Measurements from ENCODE around the gene FUS. TPM values are rescaled to one million over a fixed set of nuclear protein-coding genes. Genes with fewer than 3 reads are reported as not detected.

The FUS gene
- total RNA-seq, 1 experiment from 2014 or later, result 522 TPM

GRCh38 chr16:31201582-31202413 is 21.9 kb downstream of the FUS start:
- Histone ChIP-seq H3K27me3 (ENCODE audit: insufficient read depth, low read length) (no peaks in the 10 kb centered on the region), H3K27ac (ENCODE audit: low read depth, low read length) (no peak overlapping the region), H2AFZ (ENCODE audit: low read depth, low read length, poor library complexity, severe bottlenecking) (no peak overlapping the region), H4K20me1 (ENCODE audit: insufficient read depth) (peaks cover 5% of the 10 kb centered on the region; the same call in 1 of the 2 replicates), H3K9me2 (ENCODE audit: insufficient read depth) (no peaks in the 10 kb centered on the region), H3K4me2 (ENCODE audit: low read length) (no peak overlapping the region), H3K9ac (ENCODE audit: low read length) (no peak overlapping the region), H3K4me1 (ENCODE audit: control insufficient read depth in 1 of 2, insufficient read depth in 2 of 2, low read length in 2 of 2) (peaks cover 0 to 6% of the 10 kb centered on the region in 2 experiments; a peak in 1 of 4 replicates), H3K36me3 (ENCODE audit: control insufficient read depth in 1 of 2, insufficient read depth in 2 of 2, low read length in 2 of 2) (peaks cover 10 to 32% of the 10 kb centered on the region in 2 experiments; a peak in 3 of 4 replicates), H3K4me3 (replicated peaks in 1 of 2; ENCODE audit: low read depth in 1 of 2, low read length in 2 of 2) (no peak overlapping the region), H3K79me2 (ENCODE audit: insufficient read depth, low read length) (peaks cover 5% of the 10 kb centered on the region; the same call in 1 of the 2 replicates), H3K9me3 (ENCODE audit: control insufficient read depth in 1 of 2, insufficient read depth in 1 of 2, low read depth in 1 of 2, low read length in 2 of 2) (no peaks in the 10 kb centered on the region)
- intact Hi-C loops (cut with micrococcal nuclease), result no loop called here
- TF ChIP-seq ATF3 (IDR thresholded peaks at IDR 0.05), result no peak
- TF ChIP-seq POLR2AphosphoS5 (IDR thresholded peaks at IDR 0.05; ENCODE audit: low read depth, low read length), result peak; percentile 19; the same call in 1 of the 2 replicates
- ATAC-seq, result peak; percentile 16
- ChIA-PET RAD21 (ENCODE audit: low non-redundant PET in 1 of 2, low total read pairs in 2 of 2, uncharacterized antibody in 2 of 2, unreplicated experiment in 2 of 2) (no interaction called here), CTCF (interaction anchor here (1.7 kb wide), 1 partner anchor 60 kb away, joined by 3 read pairs; no protein-coding TSS in a partner anchor), POLR2A (interaction anchor here (0.9 to 1.3 kb wide), 2 partner anchors 9 to 12 kb away, joined by 3 to 5 read pairs; no protein-coding TSS in a partner anchor)
- no peak for DNase-seq (ENCODE audit: low read depth, low spot score)
- no TSS peak for BruUV-seq (replicated peaks)

- intact Hi-C loops (cut with micrococcal nuclease), result no loop called here
- Histone ChIP-seq H3K4me3 (replicated peaks in 1 of 2; ENCODE audit: low read depth in 1 of 2, low read length in 2 of 2) (no peak within 1 kb of the TSS), H3K4me1 (ENCODE audit: control insufficient read depth in 1 of 2, insufficient read depth in 2 of 2, low read length in 2 of 2) (peaks cover 0 to 6% of the 10 kb centered on the region in 2 experiments; a peak in 1 of 4 replicates), H3K4me2 (ENCODE audit: low read length) (no peak within 1 kb of the TSS), H2AFZ (ENCODE audit: low read depth, low read length, poor library complexity, severe bottlenecking) (no peak within 1 kb of the TSS), H3K36me3 (ENCODE audit: control insufficient read depth in 1 of 2, insufficient read depth in 2 of 2, low read length in 2 of 2) (peaks cover 8 to 26% of the 10 kb centered on the region in 2 experiments; a peak in 3 of 4 replicates), H3K79me2 (ENCODE audit: insufficient read depth, low read length) (no peaks in the 10 kb centered on the region), H4K20me1 (ENCODE audit: insufficient read depth) (peaks cover 5% of the 10 kb centered on the region; the same call in 1 of the 2 replicates), H3K9me2 (ENCODE audit: insufficient read depth) (no peaks in the 10 kb centered on the region), H3K9me3 (ENCODE audit: control insufficient read depth in 1 of 2, insufficient read depth in 1 of 2, low read depth in 1 of 2, low read length in 2 of 2) (no peaks in the 10 kb centered on the region), H3K9ac (ENCODE audit: low read length) (no peak within 1 kb of the TSS), H3K27me3 (ENCODE audit: insufficient read depth, low read length) (no peaks in the 10 kb centered on the region), H3K27ac (ENCODE audit: low read depth, low read length) (0 out of 2 replicates have a peak within 1 kb of the TSS, but pooled peaks have one; percentile 21)
- no peak for ATAC-seq
- POLR2A ChIA-PET, result interaction anchor here (0.9 to 1.4 kb wide), 2 partner anchors 8 to 12 kb away, joined by 5 read pairs; partner anchors contain the start of gene TRIM72
- CTCF ChIA-PET, result no interaction called here
- RAD21 ChIA-PET (ENCODE audit: low non-redundant PET in 1 of 2, low total read pairs in 2 of 2, uncharacterized antibody in 2 of 2, unreplicated experiment in 2 of 2), result no interaction called here
- TF ChIP-seq POLR2A (IDR thresholded peaks at IDR 0.05; ENCODE audit: borderline replicate concordance, extremely low read depth, insufficient read depth, insufficient read length), result no peak
- no peak for DNase-seq (ENCODE audit: low read depth, low spot score)
- BruUV-seq (replicated peaks), result no TSS peak
Observed at GRCh38 chr16:31202414-31203375, 22.8 kb downstream of the FUS start, which contains the start of gene PYCARD. TSS of gene PYCARD (minus strand) at chr16:31202760. CDS start at chr16:31202690, 70 bp downstream.
